CD4-positive, alpha-beta T cell treated with Interleukin-4 for 4 hours (primary cell): ENCODE measurements around the gene APP.
"Not testable (repeated sequence)": the region's sequence is repeated elsewhere in the genome, so short reads cannot be mapped to it uniquely, and the experiment has no call there.

ENCODE experiments used
- DNase-seq: peaks from one replicate; pipeline ENCODE4 v3.0.0-alpha.2; 2020

APP gene

GRCh38 chr21:25934771-25935224 lies 235.8 kb downstream of the APP start:
- DNase-seq = no peak

GRCh38 chr21:25934130-25934529 lies 236.4 kb downstream of the APP start:
- DNase-seq = no peak

- DNase-seq = no peak
Measured at GRCh38 chr21:25931765-25932164, 238.8 kb downstream of the APP start.

- no peak for DNase-seq
Measured at GRCh38 chr21:25929856-25930520, 240.6 kb downstream of the APP start.

- DNase-seq = no peak
Measured at GRCh38 chr21:25927195-25927880, 243.2 kb downstream of the APP start.

- DNase-seq = no peak
Measured at GRCh38 chr21:25925936-25926335, 244.6 kb downstream of the APP start.

- no peak for DNase-seq
Measured at GRCh38 chr21:25925064-25925800, 245.3 kb downstream of the APP start.

GRCh38 chr21:25918152-25918551 lies 252.4 kb downstream of the APP start:
- DNase-seq = not testable (repeated sequence)

GRCh38 chr21:25916226-25916625 lies 254.3 kb downstream of the APP start:
- DNase-seq = no peak

- DNase-seq = no peak
Measured at GRCh38 chr21:25913479-25913878, 257.1 kb downstream of the APP start.

- DNase-seq = no peak
Measured at GRCh38 chr21:25912402-25912746, 258.2 kb downstream of the APP start.

- DNase-seq = no peak
Measured at GRCh38 chr21:25911730-25912401, 258.7 kb downstream of the APP start.

GRCh38 chr21:25910809-25911208 lies 259.8 kb downstream of the APP start:
- DNase-seq = no peak

- DNase-seq = no peak
Measured at GRCh38 chr21:25909341-25909740, 261.2 kb downstream of the APP start.

- DNase-seq = no peak
Measured at GRCh38 chr21:25908495-25908894, 262.1 kb downstream of the APP start.

- DNase-seq = no peak
Measured at GRCh38 chr21:25907573-25908275, 262.8 kb downstream of the APP start.

GRCh38 chr21:25906587-25906986 lies 264.0 kb downstream of the APP start:
- no peak for DNase-seq

- no peak for DNase-seq
Measured at GRCh38 chr21:25905126-25905525, 265.4 kb downstream of the APP start.

GRCh38 chr21:25904044-25904695 lies 266.4 kb downstream of the APP start:
- no peak for DNase-seq

GRCh38 chr21:25903607-25904006 lies 267.0 kb downstream of the APP start:
- DNase-seq = peak; percentile 6

GRCh38 chr21:25901330-25901979 lies 269.1 kb downstream of the APP start:
- no peak for DNase-seq

- no peak for DNase-seq
Measured at GRCh38 chr21:25898671-25899070, 271.9 kb downstream of the APP start.
